GM18520 (cell line): ENCODE results near the gene ZNF451.

Experiments
- ATAC-seq: cut with Tn5 transposase; IDR thresholded peaks from one replicate; pipeline ENCODE4 v1.9.1; 2021; ENCODE audit not compliant: unreplicated experiment

ZNF451 gene

DNA sequence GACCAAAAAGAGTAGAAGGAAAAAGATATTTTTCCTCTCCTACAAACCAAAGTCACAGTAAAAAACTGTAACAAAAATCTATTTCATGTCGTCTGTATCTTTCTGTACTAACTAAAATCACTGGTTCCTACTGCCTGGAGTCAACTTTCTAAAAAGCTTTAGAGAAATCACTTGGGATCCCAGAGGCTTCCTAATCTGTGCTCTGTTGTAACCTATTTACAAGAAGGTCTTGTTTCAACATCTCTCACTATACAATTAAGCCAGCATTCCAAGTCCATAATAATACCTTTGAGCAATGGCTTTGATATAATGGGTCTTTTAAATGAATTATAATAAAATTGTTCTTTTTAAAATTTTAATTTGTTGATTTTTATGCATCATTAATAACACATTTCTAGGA, 111.7 kb downstream of the ZNF451 start:
- ATAC-seq = no peak

DNA sequence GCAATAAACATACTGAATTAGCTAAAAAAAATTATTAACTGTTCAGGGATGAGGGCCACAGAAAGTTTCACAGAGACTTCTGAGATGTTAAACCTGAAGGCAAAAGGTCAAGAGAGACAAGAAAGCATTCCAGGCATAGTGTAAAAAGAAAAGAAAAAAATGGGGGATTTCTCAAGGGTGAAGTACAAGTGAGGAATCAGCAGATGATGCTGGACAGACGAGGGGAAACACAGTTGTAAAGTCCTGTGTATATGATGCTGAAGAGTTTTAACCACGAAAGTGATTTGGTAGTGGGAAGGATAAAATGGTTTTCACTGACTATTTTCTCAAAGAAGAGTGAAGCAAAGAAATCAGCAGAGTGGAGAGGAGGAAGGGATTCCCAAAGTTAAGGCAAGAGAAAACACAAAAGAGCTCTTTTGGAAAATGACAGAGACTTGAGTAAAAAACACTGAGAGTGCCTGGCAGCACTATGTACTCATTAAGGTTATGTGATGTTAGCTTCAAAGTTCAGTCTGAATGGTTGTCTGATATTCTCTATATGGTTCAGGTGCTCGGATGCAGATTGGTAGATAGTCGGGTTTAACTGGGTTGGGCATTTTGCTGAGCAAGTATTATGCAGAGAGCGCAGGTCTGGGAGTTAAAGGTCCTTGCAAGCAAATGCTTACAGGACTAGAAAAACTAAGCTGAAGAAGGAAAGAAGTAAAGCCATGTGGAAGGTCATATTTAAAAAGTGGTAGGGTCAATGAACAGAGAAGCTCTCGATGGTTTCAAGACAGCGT, 115.8 kb downstream of the ZNF451 start:
- no peak for ATAC-seq

DNA sequence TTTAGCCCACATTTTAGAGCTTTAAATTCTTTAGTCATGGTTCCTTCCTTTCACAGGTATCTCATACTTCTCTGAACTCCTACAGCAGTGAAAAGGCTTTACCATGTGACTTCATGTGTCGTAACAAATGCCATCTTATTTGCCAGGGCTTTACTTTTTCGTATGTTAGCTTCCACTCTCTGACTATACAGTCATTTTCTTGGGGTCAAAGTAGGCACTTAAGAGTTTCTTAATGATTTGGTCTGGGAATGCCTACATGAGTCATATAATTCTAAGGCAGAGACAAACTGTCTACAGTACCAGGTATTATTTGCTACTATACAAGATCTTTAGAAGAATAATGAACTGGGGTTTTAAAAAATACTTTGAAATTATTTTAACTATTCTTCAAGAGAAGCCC, 117.2 kb downstream of the ZNF451 start:
- no peak for ATAC-seq

DNA sequence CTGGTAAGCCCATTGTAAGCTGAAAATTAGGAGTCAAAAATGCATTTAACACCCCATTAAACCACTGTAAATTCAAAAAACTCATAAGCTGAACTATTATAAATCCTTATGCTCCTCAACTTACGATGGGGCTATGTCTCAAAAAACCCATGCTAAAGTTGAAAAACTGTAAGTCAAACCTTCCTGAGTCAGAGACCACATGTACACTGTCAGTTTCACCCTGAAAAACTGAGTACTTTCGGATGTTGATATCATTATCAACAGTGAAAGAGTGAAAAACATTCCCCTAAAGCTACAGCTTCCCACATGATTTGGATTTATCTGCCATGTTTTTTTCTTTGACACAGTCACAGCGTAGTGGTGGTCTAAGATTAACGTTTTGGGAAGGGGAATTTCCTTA, 117.9 kb downstream of the ZNF451 start:
- ATAC-seq = no peak

DNA sequence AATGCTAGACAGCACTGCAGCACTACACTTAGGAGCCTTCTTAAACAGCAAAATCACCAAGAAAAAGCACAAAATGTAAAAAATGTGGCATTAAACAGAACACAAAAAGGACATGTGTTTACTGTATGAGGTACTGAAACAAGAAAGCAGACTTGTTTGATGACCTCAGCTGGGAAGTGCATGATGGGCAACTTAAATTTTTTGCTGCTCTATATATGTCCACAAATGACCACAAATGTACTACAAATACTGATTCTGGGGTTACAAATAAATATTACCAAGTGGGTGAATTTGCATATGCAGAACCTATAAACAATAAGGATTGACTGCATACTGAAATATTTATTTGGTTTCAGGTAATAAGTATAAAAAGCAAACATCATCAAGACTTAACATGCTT, 119.0 kb downstream of the ZNF451 start:
- ATAC-seq = no peak

DNA sequence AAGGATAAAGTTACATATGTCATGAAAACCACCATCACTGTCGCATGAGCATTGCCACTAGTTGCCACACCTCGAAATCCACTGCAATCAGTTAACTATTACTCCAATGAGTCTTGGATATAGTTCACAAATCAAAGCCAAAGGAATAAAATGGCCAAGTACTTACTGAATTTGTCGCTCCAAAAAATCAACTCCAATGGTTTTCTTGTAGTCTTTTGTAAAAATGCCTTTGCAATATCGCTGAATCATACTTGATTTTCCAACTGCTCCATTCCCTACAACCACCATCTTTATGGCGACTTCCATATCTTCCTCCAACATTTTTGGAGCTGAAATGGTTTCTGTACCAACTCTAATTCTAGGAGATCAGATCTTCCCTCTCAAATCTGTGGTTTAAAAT, 120.1 kb downstream of the ZNF451 start:
- no peak for ATAC-seq

DNA sequence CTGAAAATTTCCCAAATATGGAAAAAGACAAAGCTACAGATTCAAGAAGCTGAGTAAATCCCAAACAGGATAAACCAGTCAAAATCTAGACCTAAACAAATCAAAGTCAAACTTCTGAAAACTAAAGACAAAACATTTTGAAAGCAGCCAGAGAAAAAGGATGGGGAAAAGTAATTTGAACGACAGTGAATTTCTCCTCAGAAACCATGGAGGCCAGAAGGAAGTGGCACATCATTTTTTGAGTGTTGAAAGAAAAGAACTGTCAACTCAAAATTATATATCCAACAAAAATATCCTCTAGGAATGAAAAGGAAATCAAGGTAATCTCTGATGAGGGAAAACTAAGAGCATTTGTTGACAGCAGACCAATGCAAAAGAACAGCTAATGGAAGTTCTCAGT, 125.3 kb downstream of the ZNF451 start:
- ATAC-seq = no peak

DNA sequence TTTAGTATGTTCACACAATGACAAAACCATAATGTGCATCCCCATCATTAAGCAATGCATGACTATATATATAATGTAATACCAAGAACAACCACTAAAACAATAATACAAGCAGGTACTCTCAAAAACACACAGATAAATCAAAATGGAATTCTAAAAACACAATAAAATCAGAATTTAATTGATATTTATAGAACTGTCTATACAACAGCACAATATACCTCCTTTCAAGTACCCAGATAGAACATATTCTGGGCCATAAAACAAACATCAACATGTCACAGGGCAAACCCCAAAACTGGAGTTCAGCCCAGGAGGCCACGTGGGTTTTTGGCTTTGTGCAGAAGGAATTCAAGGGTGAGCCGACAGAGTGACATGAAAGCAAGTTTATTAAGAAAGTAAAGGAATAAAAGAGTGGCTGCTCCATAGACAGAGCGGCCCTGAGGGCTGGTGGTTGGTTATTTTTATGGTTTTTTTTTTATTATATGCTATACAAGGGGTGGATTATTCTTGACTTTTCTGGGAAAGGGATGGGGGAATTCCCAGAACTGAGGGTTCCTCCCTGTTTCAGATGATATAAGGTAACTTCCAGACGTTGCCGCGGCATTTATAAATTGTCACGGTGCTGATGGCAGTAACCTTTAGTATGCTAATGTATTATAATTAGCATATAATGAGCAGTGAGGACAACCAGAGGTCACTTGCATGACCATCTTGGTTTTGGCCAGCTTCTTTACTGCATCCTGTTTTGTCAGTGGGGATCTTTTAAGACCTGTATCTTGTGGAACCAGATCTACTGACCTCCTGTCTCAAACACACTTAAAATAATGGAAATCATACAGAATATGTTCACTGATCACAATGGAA, 126.5 kb downstream of the ZNF451 start:
- ATAC-seq = no peak

DNA sequence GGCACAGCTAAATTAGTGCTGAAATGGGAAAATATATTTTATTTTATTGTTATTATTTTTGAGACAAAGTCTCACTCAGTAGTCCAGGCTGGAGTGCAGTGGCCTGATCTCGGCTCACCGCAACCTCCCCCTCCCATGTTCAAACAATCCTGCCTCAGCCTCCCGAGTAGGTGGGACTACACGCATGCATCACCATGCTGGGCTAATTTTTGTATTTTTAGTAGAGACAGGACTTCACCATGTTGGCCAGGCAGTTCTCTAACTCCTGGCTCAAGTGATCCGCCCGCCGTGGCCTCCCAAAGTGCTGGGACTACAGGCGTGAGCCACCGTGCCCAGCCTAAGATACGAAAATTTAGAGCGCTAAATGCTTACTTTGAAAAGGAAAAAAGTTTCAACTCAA, 127.3 kb downstream of the ZNF451 start:
- ATAC-seq = no peak
